Measurements from ENCODE around the gene TTC16. TPM values are rescaled to one million over a fixed set of nuclear protein-coding genes. Genes with fewer than 3 reads are reported as not detected.

Gene TTC16
- total RNA-seq, 1 experiment from 2014 or later, result not detected

- ChIA-PET CTCF (interaction anchor here (0.8 to 5.8 kb wide), 8 partner anchors 10 to 202 kb away, joined by 3 to 56 read pairs (median 4); partner anchors contain the start of genes PTRH1, TOR2A and TTC16), POLR2A (interaction anchor here (1.4 kb wide), 1 partner anchor 29 kb away, joined by 3 read pairs; no protein-coding TSS in a partner anchor)
- no peaks in the 10 kb centered on the region for H3K27me3 Mint-ChIP-seq (ENCODE audit: low read depth)
- no peak for ATAC-seq
- H3K4me1 Mint-ChIP-seq, result peaks cover 12% of the 10 kb centered on the region
- no peaks in the 10 kb centered on the region for H3K36me3 Mint-ChIP-seq
- no peak for TF ChIP-seq NFATC4 (CRISPR knock-in tag; IDR thresholded peaks at IDR 0.05)
- no peak for TF ChIP-seq HMGA2 (CRISPR knock-in tag; IDR thresholded peaks at IDR 0.05)
- TF ChIP-seq ETV6 (CRISPR knock-in tag; IDR thresholded peaks at IDR 0.05), result no peak
- no peak for TF ChIP-seq CREM (CRISPR knock-in tag; IDR thresholded peaks at IDR 0.05)
- TF ChIP-seq E2F5 (CRISPR knock-in tag; IDR thresholded peaks at IDR 0.05), result no peak
- TF ChIP-seq CBFB (CRISPR knock-in tag; IDR thresholded peaks at IDR 0.05; ENCODE audit: low read depth), result no peak
- TF ChIP-seq ZNF671 (CRISPR knock-in tag; IDR thresholded peaks at IDR 0.05), result no peak
- no peak for TF ChIP-seq TCF7 (CRISPR knock-in tag; IDR thresholded peaks at IDR 0.05; ENCODE audit: low read depth)
- no peak for TF ChIP-seq EMX1 (CRISPR knock-in tag; IDR thresholded peaks at IDR 0.05)
- TF ChIP-seq ATF3 (CRISPR knock-in tag; conservative IDR thresholded peaks at IDR 0.05), result no peak
- TF ChIP-seq ZNF416 (CRISPR knock-in tag; IDR thresholded peaks at IDR 0.05), result no peak
- H3K9me3 Mint-ChIP-seq, result peaks cover 3% of the 10 kb centered on the region
- H3K27ac Mint-ChIP-seq, result no peak overlapping the region
- no peak overlapping the region for H3K4me3 Mint-ChIP-seq
- DNase-seq (ENCODE audit: low spot score), result no peak
Measured at GRCh38 chr9:127705577-127706379, 10.1 kb upstream of the TTC16 start.

- DNase-seq (ENCODE audit: low spot score), result peak; percentile 59
- H3K36me3 Mint-ChIP-seq, result no peaks in the 10 kb centered on the region
- CTCF ChIA-PET, result interaction anchor here (0.7 to 5.8 kb wide), 7 partner anchors 9 to 418 kb away, joined by 3 to 56 read pairs (median 5); partner anchors contain the start of genes PTRH1, TOR2A and TTC16
- POLR2A ChIA-PET, result interaction anchor here (1.4 kb wide), 1 partner anchor 28 kb away, joined by 3 read pairs; no protein-coding TSS in a partner anchor
- H3K4me1 Mint-ChIP-seq, result peaks cover 20% of the 10 kb centered on the region
- TF ChIP-seq ZNF219 (CRISPR knock-in tag; IDR thresholded peaks at IDR 0.05; ENCODE audit: borderline replicate concordance) (no peak), IRF2 (CRISPR knock-in tag; IDR thresholded peaks at IDR 0.05; ENCODE audit: borderline replicate concordance, low read depth) (no peak), ZBTB43 (CRISPR knock-in tag; IDR thresholded peaks at IDR 0.05) (no peak), FOXP1 (CRISPR knock-in tag; IDR thresholded peaks at IDR 0.05; ENCODE audit: borderline replicate concordance) (peak; percentile 50; the same call in 1 of the 2 replicates), NR2C2 (CRISPR knock-in tag; IDR thresholded peaks at IDR 0.05) (no peak), ATF3 (CRISPR knock-in tag; conservative IDR thresholded peaks at IDR 0.05) (no peak)
- no peaks in the 10 kb centered on the region for H3K27me3 Mint-ChIP-seq (ENCODE audit: low read depth)
- peak within 1 kb of the TSS; percentile 53 for H3K4me3 Mint-ChIP-seq
- no peak within 1 kb of the TSS for H3K27ac Mint-ChIP-seq
- ATAC-seq, result peak; percentile 84
- peaks cover 3% of the 10 kb centered on the region for H3K9me3 Mint-ChIP-seq
Measured at GRCh38 chr9:127706836-127707241, 9.0 kb upstream of the TTC16 start, which contains the start of gene CFAP157. Gene CFAP157 (plus strand): TSS chr9:127706988. CDS start chr9:127707032, 44 bp downstream.

- H3K36me3 Mint-ChIP-seq, result no peaks in the 10 kb centered on the region
- H3K9me3 Mint-ChIP-seq, result peaks cover 3% of the 10 kb centered on the region
- peak; percentile 19 for ATAC-seq
- no peak overlapping the region for H3K4me3 Mint-ChIP-seq
- ChIA-PET CTCF (interaction anchor here (0.6 to 5.8 kb wide), 6 partner anchors 8 to 204 kb away, joined by 3 to 56 read pairs (median 5); partner anchors contain the start of gene TOR2A), POLR2A (no interaction called here)
- H3K4me1 Mint-ChIP-seq, result peaks cover 22% of the 10 kb centered on the region
- no peak for DNase-seq (ENCODE audit: low spot score)
- no peaks in the 10 kb centered on the region for H3K27me3 Mint-ChIP-seq (ENCODE audit: low read depth)
- H3K27ac Mint-ChIP-seq, result no peak overlapping the region
- TF ChIP-seq ZNF532 (CRISPR knock-in tag; IDR thresholded peaks at IDR 0.05; ENCODE audit: borderline replicate concordance) (no peak), MAX (CRISPR knock-in tag; IDR thresholded peaks at IDR 0.05) (no peak), USF1 (CRISPR knock-in tag; IDR thresholded peaks at IDR 0.05) (no peak), MXD4 (CRISPR knock-in tag; IDR thresholded peaks at IDR 0.05; ENCODE audit: borderline replicate concordance) (no peak), E2F1 (CRISPR knock-in tag; IDR thresholded peaks at IDR 0.05) (no peak)
Measured at GRCh38 chr9:127707766-127708165, 8.1 kb upstream of the TTC16 start.
